HL-60 (cell line): ENCODE measurements around the gene ADAMTSL4.

ENCODE experiments used
- CTCF ChIP-seq: IDR thresholded peaks from one replicate; pipeline ENCODE4 v1.5.1; 2011; ENCODE audit warnings: low read length, control low read depth, inconsistent platforms; ENCODE audit not compliant: insufficient read depth
- POLR2AphosphoS5 ChIP-seq: IDR thresholded peaks from 2 replicates; pipeline ENCODE4 v1.6.1; 2012; ENCODE audit warnings: low read depth
- REST ChIP-seq: IDR thresholded peaks from 2 replicates; pipeline ENCODE4 v1.6.1; 2012; ENCODE audit warnings: low read depth; ENCODE audit not compliant: insufficient replicate concordance

- TF ChIP-seq CTCF (no peak), POLR2AphosphoS5 (no peak), REST (no peak)
Observed at GRCh38 chr1:150557813-150558212, 8.6 kb downstream of the ADAMTSL4 start.
